Hepatocyte (in vitro differentiated cells): ENCODE measurements around the gene C10orf95.

ENCODE experiments used
- CTCF ChIP-seq: fragments of 200-600 bp; sonication (generic); IDR thresholded peaks from 2 replicates; pipeline ENCODE4 v1.5.1; 2016; ENCODE audit warnings: antibody characterized with exemption, mild to moderate bottlenecking; ENCODE audit not compliant: poor library complexity
- EZH2phosphoT487 ChIP-seq: fragments of 200-600 bp; sonication (generic); IDR thresholded peaks from one replicate; pipeline ENCODE4 v1.6.1; 2018; ENCODE audit warnings: antibody characterized with exemption, mild to moderate bottlenecking, low read depth, moderate library complexity; ENCODE audit not compliant: unreplicated experiment, severe bottlenecking

- TF ChIP-seq CTCF (no peak), EZH2phosphoT487 (no peak)
Measured at GRCh38 chr10:102457591-102458150, 6.3 kb upstream of the C10orf95 start.
